Neural crest cell (in vitro differentiated cells): ENCODE results near the gene EFCAB8. TPM values are rescaled to one million over a fixed set of nuclear protein-coding genes. Genes with fewer than 3 reads are reported as not detected.

Source experiments
- DNase-seq: peaks from one replicate; pipeline ENCODE4 v3.0.0; 2021; ENCODE audit warnings: low read depth, mixed read lengths, low spot score
- H3K27ac Mint-ChIP-seq: one replicate; pipeline ENCODE4 v1.8.0; 2021; ENCODE audit warnings: mild to moderate bottlenecking, mixed read lengths; ENCODE audit not compliant: unreplicated experiment
- H3K27me3 Mint-ChIP-seq: 2 replicates; pipeline ENCODE4 v1.8.0; 2021; ENCODE audit warnings: low read depth, mild to moderate bottlenecking, mixed read lengths
- H3K36me3 Mint-ChIP-seq: 2 replicates; pipeline ENCODE4 v1.8.0; 2021; ENCODE audit warnings: low read depth, mild to moderate bottlenecking, mixed read lengths
- H3K4me1 Mint-ChIP-seq: 2 replicates; pipeline ENCODE4 v1.8.0; 2021; ENCODE audit warnings: mixed read lengths
- H3K4me3 Mint-ChIP-seq: one replicate; pipeline ENCODE4 v1.8.0; 2021; ENCODE audit warnings: mild to moderate bottlenecking, mixed read lengths
- H3K9me3 Mint-ChIP-seq: 2 replicates; pipeline ENCODE4 v1.8.0; 2021; ENCODE audit warnings: mixed read lengths
- total RNA-seq: library from RNA; stranded (reverse); gene quantifications from 2 replicates; pipeline ENCODE4 v1.2.1, GENCODE V29; 2021
- TF ChIP-seq, protein P1 (sequence below): fragments of 200-600 bp; sonication (generic); conservative IDR thresholded peaks from 2 replicates; pipeline ENCODE4 v1.5.0; 2021; ENCODE audit warnings: antibody characterized with exemption, mild to moderate bottlenecking

Gene EFCAB8
- total RNA-seq, 1 donor from 2014 or later = 0.26 TPM

DNA sequence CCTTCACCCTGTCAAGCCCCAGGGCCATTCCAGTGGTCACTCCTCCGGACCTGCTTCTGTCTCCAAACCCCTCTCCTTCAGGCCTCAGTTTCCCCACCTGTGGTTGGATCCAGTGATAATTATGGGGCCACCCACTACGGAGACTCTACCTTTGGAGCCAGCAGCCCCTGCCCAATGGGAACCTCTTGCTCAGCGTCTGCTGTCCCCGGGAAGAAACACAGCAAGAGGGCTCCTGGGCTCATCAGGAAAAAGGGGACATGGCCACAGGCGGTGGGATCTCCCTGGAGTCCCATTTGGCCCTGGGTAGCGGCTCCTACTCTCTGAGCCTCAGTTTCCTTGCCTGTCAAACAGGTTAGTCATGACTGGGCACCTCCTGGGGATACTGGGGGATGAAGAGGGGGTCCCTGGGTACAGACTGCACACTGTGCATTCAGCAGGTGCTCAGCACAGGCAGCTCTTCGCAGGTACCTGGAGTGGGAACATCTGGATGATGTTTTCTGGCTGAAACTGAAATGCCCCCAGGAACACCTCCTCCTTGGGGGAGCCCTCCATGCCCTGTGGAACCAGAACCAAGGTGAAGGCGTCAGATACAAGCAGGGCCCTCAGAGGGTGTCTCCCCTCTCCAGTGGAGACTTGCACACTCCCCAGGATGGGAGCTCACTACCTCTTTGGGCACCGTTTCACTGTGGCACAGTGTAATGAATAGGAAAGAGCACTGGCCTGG lies 126.1 kb downstream of the EFCAB8 start:
- Mint-ChIP-seq H3K4me3 (no peak overlapping the region), H3K4me1 (peaks cover 44% of the 10 kb centered on the region), H3K27me3 (no peaks in the 10 kb centered on the region), H3K27ac (no peak overlapping the region), H3K36me3 (no peaks in the 10 kb centered on the region), H3K9me3 (no peaks in the 10 kb centered on the region)
- TF ChIP-seq, protein P1, sequence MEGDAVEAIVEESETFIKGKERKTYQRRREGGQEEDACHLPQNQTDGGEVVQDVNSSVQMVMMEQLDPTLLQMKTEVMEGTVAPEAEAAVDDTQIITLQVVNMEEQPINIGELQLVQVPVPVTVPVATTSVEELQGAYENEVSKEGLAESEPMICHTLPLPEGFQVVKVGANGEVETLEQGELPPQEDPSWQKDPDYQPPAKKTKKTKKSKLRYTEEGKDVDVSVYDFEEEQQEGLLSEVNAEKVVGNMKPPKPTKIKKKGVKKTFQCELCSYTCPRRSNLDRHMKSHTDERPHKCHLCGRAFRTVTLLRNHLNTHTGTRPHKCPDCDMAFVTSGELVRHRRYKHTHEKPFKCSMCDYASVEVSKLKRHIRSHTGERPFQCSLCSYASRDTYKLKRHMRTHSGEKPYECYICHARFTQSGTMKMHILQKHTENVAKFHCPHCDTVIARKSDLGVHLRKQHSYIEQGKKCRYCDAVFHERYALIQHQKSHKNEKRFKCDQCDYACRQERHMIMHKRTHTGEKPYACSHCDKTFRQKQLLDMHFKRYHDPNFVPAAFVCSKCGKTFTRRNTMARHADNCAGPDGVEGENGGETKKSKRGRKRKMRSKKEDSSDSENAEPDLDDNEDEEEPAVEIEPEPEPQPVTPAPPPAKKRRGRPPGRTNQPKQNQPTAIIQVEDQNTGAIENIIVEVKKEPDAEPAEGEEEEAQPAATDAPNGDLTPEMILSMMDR = no peak
- DNase-seq = no peak

DNA sequence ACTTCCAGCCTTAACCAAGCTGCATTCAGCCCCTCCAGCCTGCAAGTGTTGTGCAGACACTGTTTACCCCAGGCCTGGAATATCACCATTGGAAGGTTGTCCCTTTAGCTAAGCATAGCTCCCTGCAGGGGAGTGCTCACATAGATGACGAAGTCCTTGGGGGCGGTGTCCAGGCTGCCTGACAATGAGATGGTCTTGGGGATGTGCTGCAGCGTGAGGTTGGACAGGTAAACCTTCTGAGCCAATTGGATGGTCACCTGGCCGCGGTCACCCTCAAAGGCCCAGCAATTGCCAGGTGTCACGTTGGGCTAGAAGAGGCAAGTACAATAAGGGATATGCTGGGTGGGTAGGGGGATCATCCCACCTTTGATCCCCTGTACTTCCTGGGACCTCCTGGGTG lies 126.9 kb downstream of the EFCAB8 start:
- no peak overlapping the region for H3K4me3 Mint-ChIP-seq
- H3K27me3 Mint-ChIP-seq = no peaks in the 10 kb centered on the region
- TF ChIP-seq, protein P1 = no peak
- no peaks in the 10 kb centered on the region for H3K36me3 Mint-ChIP-seq
- DNase-seq = no peak
- peaks cover 37% of the 10 kb centered on the region for H3K4me1 Mint-ChIP-seq
- H3K9me3 Mint-ChIP-seq = no peaks in the 10 kb centered on the region
- no peak overlapping the region for H3K27ac Mint-ChIP-seq

DNA sequence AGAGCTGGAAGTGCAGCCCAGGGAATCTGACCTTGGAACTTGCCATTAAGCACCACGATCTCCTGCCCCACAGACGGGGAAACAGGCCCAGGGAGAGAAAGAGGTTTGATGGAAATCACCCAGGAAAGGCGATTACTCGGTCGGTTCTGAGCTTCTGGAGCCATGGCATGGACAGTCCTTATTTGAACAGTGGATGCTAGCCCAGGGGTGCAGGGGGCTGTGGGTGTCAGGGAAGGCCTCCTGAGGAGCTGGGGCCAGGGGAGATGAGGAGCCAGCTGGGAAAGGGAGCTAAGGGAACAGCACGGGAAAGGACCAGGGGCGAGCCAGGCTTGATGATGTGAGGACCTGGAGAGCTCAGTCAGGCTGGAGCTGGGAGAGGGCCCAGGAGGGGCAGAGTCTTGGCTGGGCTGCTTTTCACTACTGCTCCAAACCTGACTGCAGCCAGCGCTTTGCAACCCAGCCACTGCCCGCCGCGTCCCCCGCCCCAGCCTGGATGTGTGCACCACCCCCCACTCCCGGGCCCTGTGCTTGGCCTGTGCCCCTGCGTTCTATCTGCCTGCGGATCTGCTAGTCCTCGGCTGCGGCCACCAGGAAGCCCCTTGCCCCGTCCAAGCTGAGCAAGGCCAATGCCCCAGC lies 127.7 kb downstream of the EFCAB8 start:
- TF ChIP-seq, protein P1 = no peak
- no peaks in the 10 kb centered on the region for H3K27me3 Mint-ChIP-seq
- no peaks in the 10 kb centered on the region for H3K36me3 Mint-ChIP-seq
- no peak for DNase-seq
- no peak overlapping the region for H3K27ac Mint-ChIP-seq
- H3K4me3 Mint-ChIP-seq = no peak overlapping the region
- H3K4me1 Mint-ChIP-seq = peaks cover 28% of the 10 kb centered on the region
- no peaks in the 10 kb centered on the region for H3K9me3 Mint-ChIP-seq

DNA sequence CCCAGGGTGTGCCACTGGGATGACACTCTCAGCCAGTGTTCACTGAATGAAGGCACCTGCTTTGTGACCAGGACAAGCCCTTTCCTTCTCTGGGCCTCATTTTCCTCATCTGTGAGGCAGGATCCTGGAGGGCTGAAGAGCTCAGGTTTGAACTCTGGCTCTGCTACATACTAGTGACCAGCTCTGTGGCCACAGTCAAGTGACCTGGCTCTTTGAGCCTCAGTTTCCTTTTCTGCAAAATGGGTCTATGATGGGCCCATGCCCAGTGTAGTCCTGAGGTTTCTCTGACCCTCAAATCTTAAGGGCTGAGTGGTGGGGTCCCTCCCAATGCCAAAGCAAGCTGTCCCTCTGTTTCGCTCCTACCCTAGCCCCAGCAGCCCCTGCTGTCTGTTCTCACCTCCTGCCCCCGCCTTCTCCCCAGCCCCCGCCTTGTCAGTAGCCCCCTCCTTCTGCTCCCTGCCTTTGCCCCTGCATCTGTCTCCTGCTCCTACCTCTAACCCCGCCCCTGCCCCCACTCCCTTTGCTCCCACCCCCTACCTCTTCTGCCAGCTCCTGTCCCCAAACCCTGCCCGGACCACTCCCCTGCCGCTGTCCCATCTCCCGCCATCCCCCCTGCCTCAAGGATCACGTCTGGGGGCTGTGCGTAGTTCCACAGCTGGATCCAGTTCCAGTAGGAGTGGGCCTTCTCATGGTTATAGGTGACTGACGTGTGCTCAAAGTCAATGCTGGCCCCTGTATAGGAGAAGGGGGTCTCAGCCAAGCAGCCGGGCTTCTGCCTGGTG lies 128.5 kb downstream of the EFCAB8 start:
- Mint-ChIP-seq H3K27ac (no peak overlapping the region), H3K4me1 (peaks cover 24% of the 10 kb centered on the region), H3K36me3 (no peaks in the 10 kb centered on the region), H3K4me3 (no peak overlapping the region), H3K9me3 (no peaks in the 10 kb centered on the region), H3K27me3 (no peaks in the 10 kb centered on the region)
- DNase-seq = no peak
- TF ChIP-seq, protein P1 = no peak

DNA sequence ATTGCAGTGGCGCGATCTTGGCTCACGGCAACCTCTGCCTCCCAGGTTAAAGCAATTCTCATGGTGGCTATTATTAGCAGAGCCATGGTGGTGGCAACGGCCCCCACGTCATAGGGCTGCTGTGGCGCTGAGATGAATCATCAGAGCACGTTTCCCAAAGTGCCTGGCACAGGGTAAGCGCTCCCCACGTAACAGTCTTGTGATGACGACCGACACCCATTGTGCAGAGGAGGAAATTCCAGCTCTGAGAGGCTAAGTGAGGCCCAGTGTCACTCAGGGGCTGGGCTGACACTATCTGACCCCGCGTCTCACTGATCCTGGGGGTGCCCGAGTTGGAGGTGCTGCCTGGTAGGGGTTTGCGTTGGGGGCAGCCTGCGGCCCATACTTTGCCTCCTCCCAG lies 129.3 kb downstream of the EFCAB8 start:
- Mint-ChIP-seq H3K9me3 (no peaks in the 10 kb centered on the region), H3K4me3 (no peak overlapping the region), H3K4me1 (peaks cover 19% of the 10 kb centered on the region), H3K27me3 (no peaks in the 10 kb centered on the region), H3K27ac (no peak overlapping the region), H3K36me3 (no peaks in the 10 kb centered on the region)
- TF ChIP-seq, protein P1 = no peak
- DNase-seq = no peak
